SH-SY5Y (cell line): ENCODE results near the gene BMPR1B.

Source experiments
- GATA2 ChIP-seq: IDR thresholded peaks from 2 replicates; pipeline ENCODE4 v1.6.1; 2011; ENCODE audit warnings: mild to moderate bottlenecking, low read depth, low read length
- GATA3 ChIP-seq: IDR thresholded peaks from 2 replicates; pipeline ENCODE4 v1.6.1; 2011; ENCODE audit warnings: low read depth, mild to moderate bottlenecking, low read length, moderate library complexity

The BMPR1B gene

GRCh38 chr4:94934864-94935263 is 177.1 kb downstream of the BMPR1B start:
- no peak for TF ChIP-seq GATA2
- TF ChIP-seq GATA3 = no peak

- TF ChIP-seq GATA3 = no peak
- no peak for TF ChIP-seq GATA2
These were observed 179.1 kb downstream of the BMPR1B start for GRCh38 chr4:94936854-94937253.

- TF ChIP-seq GATA3 (no peak), GATA2 (no peak)
These were observed 182.2 kb downstream of the BMPR1B start for GRCh38 chr4:94939791-94940519.

- TF ChIP-seq GATA3 = no peak
- no peak for TF ChIP-seq GATA2
These were observed 182.8 kb downstream of the BMPR1B start for GRCh38 chr4:94940520-94940908.

- TF ChIP-seq GATA2 = no peak
- TF ChIP-seq GATA3 = no peak
These were observed 184.0 kb downstream of the BMPR1B start for GRCh38 chr4:94941706-94942105.

- TF ChIP-seq GATA3 = no peak
- no peak for TF ChIP-seq GATA2
These were observed 187.0 kb downstream of the BMPR1B start for GRCh38 chr4:94944726-94945125.

- TF ChIP-seq GATA3 (no peak), GATA2 (no peak)
These were observed 189.9 kb downstream of the BMPR1B start for GRCh38 chr4:94947681-94948108.

- TF ChIP-seq GATA3 = no peak
- TF ChIP-seq GATA2 = no peak
These were observed 196.5 kb downstream of the BMPR1B start for GRCh38 chr4:94954251-94954650.

GRCh38 chr4:94957030-94957429 is 199.3 kb downstream of the BMPR1B start:
- TF ChIP-seq GATA3 (no peak), GATA2 (no peak)

- TF ChIP-seq GATA2 (no peak), GATA3 (no peak)
These were observed 201.6 kb downstream of the BMPR1B start for GRCh38 chr4:94959307-94959706.

- TF ChIP-seq GATA2 (no peak), GATA3 (no peak)
These were observed 203.0 kb downstream of the BMPR1B start for GRCh38 chr4:94960708-94961107.

GRCh38 chr4:94961420-94961819 is 203.7 kb downstream of the BMPR1B start:
- no peak for TF ChIP-seq GATA2
- TF ChIP-seq GATA3 = no peak

GRCh38 chr4:94962484-94962883 is 204.7 kb downstream of the BMPR1B start:
- TF ChIP-seq GATA3 = no peak
- TF ChIP-seq GATA2 = no peak

GRCh38 chr4:94965852-94966251 is 208.1 kb downstream of the BMPR1B start:
- TF ChIP-seq GATA2 (no peak), GATA3 (no peak)

GRCh38 chr4:94968493-94968892 is 210.7 kb downstream of the BMPR1B start:
- no peak for TF ChIP-seq GATA2
- TF ChIP-seq GATA3 = no peak

- TF ChIP-seq GATA3 = no peak
- TF ChIP-seq GATA2 = no peak
These were observed 212.9 kb downstream of the BMPR1B start for GRCh38 chr4:94970650-94971049.

GRCh38 chr4:94974773-94975172 is 217.0 kb downstream of the BMPR1B start:
- TF ChIP-seq GATA3 (no peak), GATA2 (no peak)
